ENCODE data around the gene ZNF83.
A peak's percentile ranks its signal among the peaks of the same experiment; 100 is the strongest.
"Not testable (repeated sequence)": the region's sequence is repeated elsewhere in the genome, so short reads cannot be mapped to it uniquely, and the experiment has no call there.

Gene ZNF83

DNA sequence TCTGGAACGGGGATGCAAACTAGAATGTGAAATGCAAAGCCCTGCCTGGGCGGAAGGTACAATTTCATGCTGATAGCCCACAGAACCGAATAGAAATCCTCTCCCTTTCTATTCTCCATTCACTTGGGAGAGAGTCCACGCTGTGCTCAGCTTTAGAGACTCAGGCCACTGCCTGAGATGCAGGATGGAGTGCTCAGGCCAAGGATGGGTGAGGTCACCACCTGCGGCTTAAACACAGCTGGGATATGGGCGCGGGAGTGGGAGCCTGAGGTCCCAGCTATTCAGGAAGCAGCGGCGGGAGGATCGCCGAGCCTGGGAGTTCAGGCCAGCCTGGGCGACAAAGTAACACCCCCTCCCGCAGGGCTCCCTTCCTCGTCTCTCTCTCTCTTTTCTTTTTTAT lies 446 bp upstream of the ZNF83 start:
- peak in 1 of 2 donors; percentile 6 for ATAC-seq

DNA sequence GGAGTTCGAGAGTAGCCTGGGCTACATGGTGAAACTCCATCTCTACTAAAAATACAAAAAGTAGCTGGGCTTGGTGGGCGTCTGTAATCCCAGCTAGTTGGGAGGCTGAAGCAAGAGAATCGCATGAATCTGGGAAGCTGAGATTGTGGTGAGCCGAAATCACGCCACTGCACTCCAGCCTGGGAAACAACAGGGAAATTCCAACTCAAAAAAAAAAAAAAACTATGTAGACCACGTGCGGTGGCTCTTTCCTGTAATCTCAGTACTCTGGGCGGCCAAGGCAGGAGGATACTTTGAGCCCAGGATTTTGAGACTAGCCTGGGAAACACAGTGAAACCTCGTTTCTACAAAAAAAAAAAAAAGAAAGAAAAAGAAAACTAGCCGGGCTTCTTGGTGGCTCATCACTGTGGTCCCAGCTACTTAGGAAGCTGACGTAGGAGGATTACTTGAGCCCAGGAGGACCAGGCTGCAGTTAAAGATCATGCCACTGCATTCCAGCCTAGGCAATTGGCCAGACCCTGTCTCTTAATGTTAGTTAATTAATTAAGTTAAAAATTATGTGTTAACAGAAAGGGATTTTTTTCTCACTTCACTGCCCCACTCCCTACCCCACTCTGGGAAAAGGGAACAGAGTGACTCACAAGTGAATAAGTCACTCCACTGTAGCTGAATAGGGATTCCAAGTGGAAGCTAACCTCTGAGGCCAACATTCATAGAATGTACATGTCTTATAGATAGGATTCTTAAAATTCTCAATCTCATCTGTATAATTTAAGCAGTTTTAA lies 2.2 kb downstream of the ZNF83 start:
- no peak for ATAC-seq

DNA sequence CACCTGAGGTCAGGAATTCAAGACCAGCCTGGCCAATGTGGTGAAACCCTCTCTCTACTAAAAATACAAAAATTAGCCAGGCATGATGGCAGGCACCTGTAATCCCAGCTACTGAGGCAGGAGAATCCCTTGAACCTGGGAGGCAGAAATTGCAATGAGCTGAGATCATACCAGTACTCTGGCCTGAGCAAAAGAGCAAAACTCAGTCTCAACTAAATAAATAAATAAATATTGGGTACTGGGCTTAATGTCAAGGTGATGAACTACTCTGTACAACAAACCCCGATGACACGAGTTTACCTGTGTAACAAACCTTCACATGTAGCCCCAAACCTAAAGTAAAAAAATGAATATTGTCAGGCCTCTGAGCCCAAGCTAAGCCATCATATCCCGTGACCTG lies 10.7 kb downstream of the ZNF83 start:
- not testable (repeated sequence) for ATAC-seq

DNA sequence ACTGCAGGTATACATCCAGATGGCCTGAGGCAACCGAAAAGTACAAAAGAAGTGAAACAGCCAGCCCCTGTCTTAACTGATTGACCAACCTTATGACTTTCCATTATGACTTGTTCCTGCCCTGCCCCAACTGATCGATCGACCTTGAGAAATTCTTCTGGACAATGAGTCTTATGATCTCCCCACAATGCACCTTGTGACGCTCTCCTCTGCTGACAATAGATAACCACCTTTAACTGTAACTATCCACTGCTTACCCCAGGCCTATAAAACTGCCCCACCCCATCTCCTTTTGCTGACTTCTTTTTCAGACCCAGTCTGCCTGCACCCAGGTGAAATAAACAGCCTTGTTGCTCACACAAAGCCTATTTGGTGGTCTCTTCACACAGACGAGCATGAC lies 11.2 kb downstream of the ZNF83 start:
- ATAC-seq, result no peak

DNA sequence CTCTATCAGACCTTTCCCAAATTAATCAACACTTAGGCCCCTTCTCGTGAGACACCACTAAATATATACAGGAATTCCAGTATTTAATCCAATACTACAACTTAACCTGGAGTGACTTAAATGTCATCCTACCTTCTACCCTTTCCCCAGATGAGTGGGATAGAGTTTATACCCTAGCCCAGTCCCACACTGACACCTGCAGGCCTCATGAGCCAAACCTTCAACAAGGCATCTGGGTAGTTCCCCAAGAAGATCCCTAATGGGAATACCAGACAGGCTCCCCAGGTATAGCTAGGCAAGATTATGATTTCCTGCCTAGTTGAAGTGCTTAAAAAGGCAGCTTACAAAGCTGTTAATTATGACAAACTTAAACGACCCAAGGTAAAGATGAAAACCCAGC lies 15.9 kb downstream of the ZNF83 start:
- no peak for ATAC-seq

DNA sequence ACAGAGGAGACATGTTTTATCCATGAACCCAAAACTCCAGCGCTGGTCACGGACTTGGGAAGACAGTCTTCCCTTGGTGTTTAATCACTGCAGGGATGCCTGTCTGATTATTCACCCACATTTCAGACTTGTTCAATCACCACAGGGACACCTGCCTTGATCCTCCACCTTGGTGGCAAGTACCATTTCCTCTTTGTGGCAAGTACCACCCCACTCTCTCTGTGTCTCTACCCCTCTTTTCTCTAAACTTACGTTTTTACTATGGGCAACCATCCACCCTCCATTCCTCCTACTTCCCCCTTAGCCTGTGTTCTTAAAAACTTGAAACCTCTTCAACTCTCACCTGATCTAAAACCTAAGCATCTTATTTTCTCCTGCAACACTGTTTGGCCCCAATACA lies 16.8 kb downstream of the ZNF83 start:
- ATAC-seq, result no peak

DNA sequence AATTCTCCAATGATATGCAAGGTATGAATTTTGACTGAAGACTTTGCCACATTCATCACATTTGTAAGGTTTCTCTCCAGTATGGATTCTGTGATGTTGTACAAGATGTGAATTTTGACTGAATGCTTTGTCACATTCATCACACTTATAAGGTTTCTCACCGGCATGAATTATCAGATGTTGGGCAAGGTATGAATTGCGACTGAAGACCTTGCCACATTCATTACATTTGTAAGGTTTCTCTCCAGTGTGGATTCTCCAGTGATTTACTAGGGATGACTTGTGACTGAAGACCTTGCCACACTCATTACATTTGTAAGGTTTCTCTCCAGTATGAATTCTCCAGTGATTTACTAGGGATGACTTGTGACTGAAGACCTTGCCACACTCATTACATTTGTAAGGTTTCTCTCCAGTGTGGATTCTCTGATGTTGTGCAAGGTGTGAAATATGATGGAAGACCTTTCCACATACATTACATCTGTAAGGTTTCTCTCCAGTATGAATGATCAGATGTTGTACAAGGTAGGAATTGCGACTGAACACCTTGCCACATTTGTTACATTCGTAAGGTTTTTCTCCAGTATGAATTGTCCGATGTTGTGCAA lies 24.8 kb downstream of the ZNF83 start:
- no peak for ATAC-seq

DNA sequence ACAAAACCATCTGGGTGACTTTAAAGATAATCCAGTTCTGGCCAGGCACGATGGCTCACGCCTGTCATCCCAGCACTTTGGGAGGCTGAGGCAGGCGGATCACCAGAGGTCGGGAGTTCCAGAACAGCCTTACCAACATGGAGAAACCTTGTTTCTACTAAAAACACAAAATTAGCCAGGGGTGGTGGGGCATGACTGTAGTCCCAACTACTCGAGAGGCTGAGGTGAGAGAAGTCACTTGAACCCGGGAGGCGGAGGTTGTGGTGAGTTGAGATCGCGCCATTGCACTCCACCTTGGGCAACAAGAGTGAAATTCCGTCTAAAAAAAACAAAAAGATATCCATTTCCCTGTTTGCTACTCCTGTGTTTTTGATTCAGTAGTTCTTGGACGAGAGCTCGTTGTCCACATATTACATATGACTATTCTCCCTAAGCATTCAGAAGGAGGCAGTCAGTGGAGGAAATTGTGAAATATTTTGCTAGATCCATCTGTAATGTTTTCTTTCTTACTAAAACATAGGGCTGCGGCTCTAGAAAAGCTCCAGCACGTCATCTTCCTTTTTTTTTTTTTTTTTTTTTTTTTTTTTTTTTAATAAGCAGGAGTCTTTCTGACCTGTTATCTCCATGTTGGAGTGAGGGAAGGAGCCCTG lies 34.5 kb downstream of the ZNF83 start:
- ATAC-seq, result no peak

DNA sequence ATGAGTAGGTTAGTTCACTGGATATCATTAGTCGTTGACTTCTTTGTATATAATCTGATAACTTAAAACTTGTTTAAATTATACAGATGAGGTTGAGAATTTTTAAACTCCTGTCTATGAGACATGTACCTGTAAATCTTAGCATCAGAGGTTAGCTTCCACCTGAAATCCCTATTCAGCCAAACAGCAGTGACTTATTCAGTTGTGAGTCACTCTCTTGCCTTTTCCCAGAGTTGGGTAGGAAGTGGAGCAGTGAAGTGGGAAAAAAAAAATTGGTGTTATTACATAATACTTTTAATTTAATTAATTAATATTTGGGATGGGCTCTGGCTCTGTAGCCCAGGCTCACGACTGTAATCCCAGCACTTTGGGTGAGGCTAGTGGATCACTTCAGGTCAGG lies 35.2 kb downstream of the ZNF83 start:
- ATAC-seq, result no peak

DNA sequence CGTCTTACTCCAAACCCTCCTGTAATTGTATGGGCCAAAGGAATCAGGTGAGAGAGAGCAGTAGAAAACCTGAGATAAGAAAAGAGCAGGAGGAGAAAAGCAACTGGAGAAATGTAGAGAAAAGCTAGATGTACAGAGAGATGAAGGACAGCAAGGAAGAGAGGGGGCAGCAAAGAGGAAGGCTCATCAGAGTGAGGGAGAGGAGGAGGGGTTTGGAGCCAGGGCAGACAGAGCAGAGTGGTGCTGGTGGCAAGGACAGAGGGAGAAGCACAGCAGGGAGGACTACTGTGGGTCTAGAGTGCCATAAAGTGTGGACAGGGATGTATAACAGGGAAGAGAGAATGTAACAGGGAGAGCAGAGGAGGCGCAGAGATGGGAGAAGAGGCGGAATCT lies 36.2 kb downstream of the ZNF83 start:
- not testable (repeated sequence) for ATAC-seq

DNA sequence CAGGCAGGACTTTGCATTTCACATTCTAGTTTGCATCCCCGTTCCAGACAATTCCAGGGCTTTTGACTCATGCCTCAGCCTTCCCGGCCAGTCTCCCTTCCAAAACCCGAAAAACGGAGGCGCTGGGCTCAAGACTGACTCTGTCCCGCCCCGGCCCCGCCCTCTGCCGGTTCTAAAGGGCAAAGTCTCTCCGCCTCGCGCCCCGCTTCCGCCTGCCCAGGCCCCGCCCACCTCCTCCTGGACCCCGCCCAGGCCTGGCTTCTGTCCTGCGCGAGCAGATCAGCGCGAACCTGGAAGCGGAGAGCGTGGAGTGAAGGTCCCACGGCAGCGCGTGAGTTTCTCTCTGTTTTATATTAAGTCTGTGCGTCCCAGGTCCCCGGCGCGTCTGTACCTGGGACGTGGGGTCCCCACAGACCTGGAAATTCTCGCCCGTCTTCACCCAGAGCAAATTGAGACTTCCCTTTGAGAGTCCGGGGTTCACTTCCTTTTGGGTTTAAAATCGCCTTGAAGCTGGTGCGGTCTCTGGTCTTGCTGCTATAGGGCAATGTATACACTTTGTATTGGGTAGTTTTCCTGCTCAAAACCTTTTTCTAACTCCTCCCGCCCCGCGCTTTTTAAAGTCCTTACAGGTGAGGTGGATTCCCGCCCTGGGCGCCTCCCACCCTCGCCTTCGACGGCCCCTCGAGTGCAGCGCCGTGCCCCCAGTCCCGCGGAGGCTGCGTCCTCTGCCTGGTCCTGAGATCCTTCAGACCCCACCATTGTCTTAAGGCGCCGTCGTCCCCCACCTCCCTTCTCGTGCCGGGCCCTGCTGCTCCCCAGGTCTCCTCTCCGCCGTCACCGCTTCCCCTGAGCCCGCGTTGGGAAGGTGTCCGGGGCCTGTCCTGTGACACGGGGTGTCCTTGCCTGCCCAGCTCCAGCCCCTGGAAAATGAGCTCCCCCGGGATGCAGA lies 36.9 kb downstream of the ZNF83 start:
- ATAC-seq, result peak; percentile 98 to 99

DNA sequence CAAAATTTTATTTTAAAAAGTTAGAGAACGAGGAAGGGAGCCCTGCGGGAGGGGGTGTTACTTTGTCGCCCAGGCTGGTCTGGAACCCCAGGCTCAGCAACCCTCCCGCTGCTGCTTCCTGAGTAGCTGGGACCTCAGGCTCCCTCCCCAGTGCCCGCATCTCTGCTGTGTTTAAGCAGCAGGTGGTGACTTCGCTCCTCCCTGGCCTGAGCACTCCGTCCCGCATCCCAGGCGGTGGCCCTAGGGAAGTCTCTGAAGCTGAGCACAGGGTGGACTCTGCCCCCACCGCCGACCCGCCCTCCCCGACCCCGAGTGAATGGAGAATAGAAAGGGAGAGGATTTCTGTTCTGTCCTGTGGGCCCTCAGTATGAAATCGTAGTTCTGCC lies 37.5 kb downstream of the ZNF83 start:
- ATAC-seq, result peak; percentile 22 to 23

DNA sequence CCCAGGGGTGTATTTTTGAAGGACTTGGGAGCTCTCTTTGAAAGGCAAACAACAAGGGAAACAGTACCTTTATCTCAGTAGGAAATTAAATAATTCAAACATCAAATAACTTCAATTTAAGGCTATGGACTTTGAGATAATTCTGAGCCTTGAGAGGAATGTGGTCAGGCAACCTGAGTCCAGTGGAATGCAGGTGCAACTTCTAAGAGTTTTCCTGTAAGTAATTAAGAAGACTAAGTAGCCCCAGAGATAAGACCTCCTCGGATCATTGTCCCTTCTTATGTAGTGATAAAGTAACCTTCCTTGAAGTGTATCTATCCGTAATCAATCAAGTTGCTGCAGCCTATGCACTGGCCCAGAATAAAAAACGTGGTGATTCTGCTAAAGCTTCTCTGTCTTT lies 38.9 kb downstream of the ZNF83 start:
- no peak for ATAC-seq

DNA sequence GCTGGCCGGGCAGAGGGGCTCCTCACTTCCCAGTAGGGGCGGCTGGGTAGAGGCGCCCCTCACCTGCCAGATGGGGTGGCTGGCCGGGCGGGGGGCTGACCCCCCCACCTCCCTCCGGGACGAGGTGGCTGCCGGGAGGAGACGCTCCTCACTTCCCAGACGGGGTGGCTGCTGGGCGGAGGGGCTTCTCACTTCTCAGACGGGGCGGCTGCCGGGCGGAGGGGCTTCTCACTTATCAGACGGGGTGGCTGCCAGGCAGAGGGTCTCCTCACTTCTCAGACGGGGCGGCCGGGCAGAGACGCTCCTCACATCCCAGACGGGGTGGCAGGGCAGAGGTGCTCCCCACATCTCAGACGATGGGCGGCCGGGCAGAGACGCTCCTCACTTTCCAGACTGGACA lies 44.7 kb downstream of the ZNF83 start:
- not testable (repeated sequence) for ATAC-seq

DNA sequence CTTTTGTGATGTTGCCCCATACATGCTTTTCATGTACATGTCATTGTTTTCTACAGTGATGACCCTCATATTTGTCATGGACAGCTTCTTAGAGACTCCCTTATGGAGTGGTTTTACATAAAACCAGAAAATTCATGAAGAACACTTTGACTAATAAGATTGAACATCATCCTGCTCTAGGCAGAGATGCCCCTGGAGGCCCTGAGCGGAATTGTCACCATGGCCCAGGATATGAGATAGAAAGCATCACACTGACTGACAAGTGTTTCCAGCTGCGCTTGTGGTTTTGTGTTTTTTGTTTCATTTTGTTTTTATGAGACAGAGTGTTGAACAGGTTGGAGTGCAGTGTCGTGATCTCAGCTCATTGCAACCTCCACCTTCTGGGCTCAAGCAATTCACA lies 45.9 kb downstream of the ZNF83 start:
- ATAC-seq, result no peak

DNA sequence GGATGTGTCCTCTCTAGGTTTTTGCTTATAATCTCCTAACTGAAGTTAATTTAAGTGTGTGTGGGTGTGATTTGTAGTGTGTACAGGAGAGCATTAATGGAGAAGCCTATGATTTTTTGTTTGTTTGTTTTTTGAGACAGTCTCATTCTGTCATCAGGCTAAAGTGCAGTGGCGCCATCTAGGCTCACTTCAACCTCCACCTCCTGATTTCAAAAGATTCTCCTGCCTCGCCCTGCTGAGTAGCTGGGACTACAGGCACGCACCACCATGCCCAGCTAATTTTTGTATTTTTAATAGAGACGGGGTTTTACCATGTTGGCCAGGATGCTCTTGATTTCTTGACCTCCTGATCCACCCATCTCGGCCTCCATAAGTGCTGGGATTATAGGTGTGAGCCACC lies 47.4 kb downstream of the ZNF83 start:
- ATAC-seq, result no peak

DNA sequence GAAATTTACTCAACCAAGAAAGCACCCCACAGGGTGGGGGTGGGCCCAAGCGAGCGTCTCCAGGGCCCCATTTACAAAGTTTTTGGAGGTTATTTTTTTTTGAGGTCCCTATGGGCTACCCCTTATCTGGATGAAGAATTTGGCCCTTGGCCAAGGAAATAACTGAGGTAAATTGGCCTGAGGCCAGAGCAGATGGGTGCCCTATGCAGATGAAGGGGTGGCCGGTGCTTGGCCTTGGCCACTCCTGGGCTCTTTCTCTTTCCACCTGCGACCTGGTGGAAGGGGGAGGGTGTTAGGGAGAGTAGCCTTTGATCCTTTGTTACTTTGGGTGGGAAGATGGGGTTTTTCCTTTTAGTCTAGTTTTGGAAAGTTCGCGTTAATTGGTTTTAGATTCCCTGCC lies 52.6 kb downstream of the ZNF83 start:
- no peak for ATAC-seq

DNA sequence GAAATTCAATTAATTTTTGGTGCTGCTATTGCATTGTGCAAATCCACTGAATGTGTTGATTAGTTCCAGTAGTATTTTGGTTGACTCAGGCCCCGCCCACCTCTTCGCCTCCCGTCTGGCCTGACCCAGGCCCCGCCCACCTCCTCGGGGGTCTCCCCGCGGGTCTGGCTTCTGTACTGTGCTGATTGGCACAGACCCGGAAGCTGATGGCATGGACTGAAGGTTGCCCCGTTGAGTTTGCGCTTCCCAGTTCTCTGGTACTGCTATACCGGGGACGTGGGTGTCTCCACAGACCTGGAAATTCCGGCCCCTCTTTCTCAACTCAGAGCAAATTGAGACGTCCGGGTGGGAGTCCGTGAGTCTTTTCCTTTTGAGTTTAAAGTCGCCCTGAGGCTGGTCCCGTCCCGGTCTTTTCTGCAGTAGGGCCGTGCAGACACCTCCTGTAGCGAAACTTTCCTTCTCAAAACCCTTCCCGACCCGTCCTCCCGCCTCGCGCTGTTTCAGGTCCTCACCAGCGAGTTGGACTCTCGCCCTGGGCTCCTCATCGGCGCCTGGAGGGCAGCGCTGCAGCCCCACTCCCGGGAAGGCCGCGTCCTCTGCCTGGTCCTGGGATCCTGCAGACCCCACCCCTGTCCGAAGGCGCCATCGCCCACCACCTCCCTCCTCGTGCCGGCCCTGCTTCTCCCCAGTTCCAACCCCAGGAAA lies 53.3 kb downstream of the ZNF83 start:
- ATAC-seq, result no peak

DNA sequence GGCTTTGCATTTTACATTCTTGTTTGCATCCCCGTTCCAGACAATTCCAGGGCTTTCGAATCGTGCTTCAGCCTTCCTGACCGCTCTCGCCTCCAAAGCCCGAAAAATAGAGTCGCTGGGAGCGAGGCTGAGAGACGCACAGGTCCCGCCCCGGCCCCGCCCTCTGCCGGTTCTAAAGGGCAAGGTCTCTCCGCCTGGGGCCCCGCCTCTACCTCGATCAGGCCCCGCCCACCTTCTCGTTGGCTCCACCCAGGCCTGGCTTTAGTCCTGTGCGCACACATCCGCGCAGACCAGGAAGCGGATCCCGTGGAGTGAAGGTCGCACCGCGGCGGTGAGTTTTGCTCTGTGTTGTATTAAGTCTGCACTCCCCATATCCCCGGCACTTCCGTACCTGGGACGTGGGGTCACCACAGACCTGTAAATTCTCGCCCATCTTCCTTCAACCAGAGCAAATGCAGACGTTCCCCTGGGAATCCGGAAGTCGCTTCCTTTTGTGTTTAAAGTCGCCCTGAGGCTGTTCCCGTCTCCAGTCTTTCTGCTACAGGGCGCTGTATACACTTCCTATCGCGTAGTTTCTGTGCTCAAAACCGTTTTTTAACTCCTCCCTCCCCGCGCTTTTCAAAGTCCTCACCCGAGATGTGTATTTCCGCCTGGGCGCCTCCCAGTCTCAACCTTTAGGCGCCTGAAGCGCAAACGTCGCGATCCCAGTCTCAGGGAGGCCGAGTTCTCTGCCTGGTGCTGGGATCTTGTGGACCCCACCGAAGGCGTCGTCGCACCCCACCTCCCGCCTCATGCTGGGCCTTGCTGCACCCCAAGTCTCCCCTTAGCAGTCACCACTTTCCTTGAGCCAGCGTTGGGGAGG lies 67.9 kb downstream of the ZNF83 start, which contains the start of gene ZNF701:
ZNF701 (plus strand) TSS at position 288 of the 862 bp plus-strand sequence. CDS start 3,861 bp downstream, outside the sequence.
- ATAC-seq, result peak; percentile 98

DNA sequence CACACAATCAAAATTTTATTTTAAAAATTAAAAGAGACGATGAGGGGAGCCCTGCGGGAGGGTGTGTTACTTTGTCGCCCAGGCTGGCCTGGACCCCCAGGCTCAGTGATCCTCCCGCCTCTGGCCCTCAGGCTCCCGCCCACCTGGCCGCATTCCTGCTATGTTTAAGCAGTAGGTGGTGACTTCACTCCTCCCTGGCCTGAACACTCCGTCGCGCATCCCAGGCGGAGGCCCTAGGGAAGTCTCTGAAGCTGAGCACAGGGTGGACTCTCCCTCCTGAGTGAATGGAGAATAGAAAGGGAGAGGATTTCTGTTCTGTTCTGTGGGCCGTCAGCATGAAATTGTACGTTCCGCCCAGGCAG lies 68.5 kb downstream of the ZNF83 start:
- ATAC-seq, result peak; percentile 2 to 4

DNA sequence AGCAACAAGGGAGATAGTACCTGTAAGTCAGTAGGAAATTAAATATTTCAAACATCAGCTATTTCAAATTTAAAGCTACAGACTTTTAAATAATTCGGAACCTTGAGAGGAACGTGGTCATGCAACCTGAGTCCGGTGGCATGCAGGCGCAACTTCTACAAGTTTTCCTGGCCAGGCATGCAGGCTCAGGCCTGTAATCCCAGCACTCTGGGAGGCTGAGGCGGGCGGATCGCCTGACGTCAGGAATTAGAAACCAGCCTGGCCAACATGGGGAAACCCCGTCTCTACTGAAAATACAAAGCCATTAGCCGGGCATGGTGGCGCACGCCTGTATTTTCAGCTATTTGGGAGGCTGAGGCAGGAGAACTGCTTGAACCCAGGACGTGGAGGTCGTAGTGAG lies 70.2 kb downstream of the ZNF83 start:
- ATAC-seq, result no peak

Data from activated CD4-positive, CD25-positive, alpha-beta regulatory T cell treated with anti-CD3 and anti-CD28 coated beads, Interleukin-2, amount 50 U/mL, for 24 hours (primary cell).